DOHH2 (cell line): ENCODE data around the gene SNAPC3.

Experiments used
- EZH2phosphoT487 ChIP-seq: fragments of 200-600 bp; sonication (generic); IDR thresholded peaks from 2 replicates; pipeline ENCODE4 v1.6.1; 2017; ENCODE audit warnings: borderline replicate concordance, mild to moderate bottlenecking, antibody characterized with exemption, low read length, moderate library complexity, mixed read lengths
- TF ChIP-seq, protein P1 (sequence below): fragments of 200-600 bp; sonication (generic); IDR thresholded peaks from one replicate; pipeline ENCODE4 v1.5.1; 2014; ENCODE audit warnings: antibody characterized with exemption, mild to moderate bottlenecking, low read depth, low read length; ENCODE audit not compliant: poor library complexity, severe bottlenecking

DNA sequence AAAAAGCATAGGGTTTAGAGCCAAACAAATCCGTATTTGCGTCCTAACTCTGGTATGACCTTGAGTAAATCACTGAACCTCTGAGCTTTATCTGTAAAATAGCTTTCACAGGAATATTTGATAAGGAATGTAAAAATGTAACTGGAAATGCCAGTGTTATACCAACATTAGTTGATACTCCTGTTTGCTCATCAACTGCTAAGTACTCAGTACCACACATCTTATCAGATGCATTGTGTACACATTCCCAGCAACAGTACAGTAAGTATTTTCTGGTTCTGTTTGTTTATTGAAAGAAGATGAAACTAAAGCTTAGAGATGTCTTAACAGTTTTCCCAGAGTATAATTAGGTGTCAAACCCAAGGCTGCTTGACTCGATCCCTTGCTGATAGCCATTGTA, 21.5 kb downstream of the SNAPC3 start:
- TF ChIP-seq, protein P1, sequence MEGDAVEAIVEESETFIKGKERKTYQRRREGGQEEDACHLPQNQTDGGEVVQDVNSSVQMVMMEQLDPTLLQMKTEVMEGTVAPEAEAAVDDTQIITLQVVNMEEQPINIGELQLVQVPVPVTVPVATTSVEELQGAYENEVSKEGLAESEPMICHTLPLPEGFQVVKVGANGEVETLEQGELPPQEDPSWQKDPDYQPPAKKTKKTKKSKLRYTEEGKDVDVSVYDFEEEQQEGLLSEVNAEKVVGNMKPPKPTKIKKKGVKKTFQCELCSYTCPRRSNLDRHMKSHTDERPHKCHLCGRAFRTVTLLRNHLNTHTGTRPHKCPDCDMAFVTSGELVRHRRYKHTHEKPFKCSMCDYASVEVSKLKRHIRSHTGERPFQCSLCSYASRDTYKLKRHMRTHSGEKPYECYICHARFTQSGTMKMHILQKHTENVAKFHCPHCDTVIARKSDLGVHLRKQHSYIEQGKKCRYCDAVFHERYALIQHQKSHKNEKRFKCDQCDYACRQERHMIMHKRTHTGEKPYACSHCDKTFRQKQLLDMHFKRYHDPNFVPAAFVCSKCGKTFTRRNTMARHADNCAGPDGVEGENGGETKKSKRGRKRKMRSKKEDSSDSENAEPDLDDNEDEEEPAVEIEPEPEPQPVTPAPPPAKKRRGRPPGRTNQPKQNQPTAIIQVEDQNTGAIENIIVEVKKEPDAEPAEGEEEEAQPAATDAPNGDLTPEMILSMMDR: no peak
- TF ChIP-seq EZH2phosphoT487: no peak
